Keratinocyte (primary cell): ENCODE results near the gene LTBP2.

Experiments used
- CTCF ChIP-seq, 3 experiments: IDR thresholded peaks in 1 of 3; conservative IDR thresholded peaks in 1 of 3; optimal IDR thresholded peaks in 1 of 3; 2 replicates in 2 of 3; 3 replicates in 1 of 3; pipeline versions ENCODE3 to v1.5.1; 2011; ENCODE audit warnings: low read length in 3 of 3, mild to moderate bottlenecking in 3 of 3, moderate library complexity in 2 of 3, control low read depth in 1 of 3, inconsistent platforms in 1 of 3; ENCODE audit not compliant: insufficient read depth in 2 of 3; ENCODE audit errors: extremely low read depth in 1 of 3
- EZH2 ChIP-seq: IDR thresholded peaks from one replicate; pipeline ENCODE4 v1.6.1; 2012; ENCODE audit warnings: inconsistent platforms, mild to moderate bottlenecking, low read length, moderate library complexity

GRCh38 chr14:74504412-74504811, 107.6 kb downstream of the LTBP2 start:
- no peak for TF ChIP-seq EZH2
- no peak for TF ChIP-seq CTCF (optimal IDR thresholded peaks at IDR 0.05 in 1 of 3, IDR thresholded peaks at IDR 0.05 in 1 of 3, conservative IDR thresholded peaks at IDR 0.05 in 1 of 3; ENCODE audit: extremely low read depth in 1 of 3, insufficient read depth in 2 of 3, low read length in 3 of 3)
